GM12892 (cell line): ENCODE measurements around the gene UBA6.
"Not testable (repeated sequence)": the region's sequence is repeated elsewhere in the genome, so short reads cannot be mapped to it uniquely, and the experiment has no call there.

Experiments used
- POLR2A ChIP-seq: IDR thresholded peaks from 2 replicates; pipeline ENCODE4 v1.6.1; 2011; ENCODE audit warnings: low read depth, low read length, control low read depth
- POLR2AphosphoS5 ChIP-seq: IDR thresholded peaks from 2 replicates; pipeline ENCODE4 v1.6.1; 2011; ENCODE audit warnings: low read depth, low read length, control low read depth

DNA sequence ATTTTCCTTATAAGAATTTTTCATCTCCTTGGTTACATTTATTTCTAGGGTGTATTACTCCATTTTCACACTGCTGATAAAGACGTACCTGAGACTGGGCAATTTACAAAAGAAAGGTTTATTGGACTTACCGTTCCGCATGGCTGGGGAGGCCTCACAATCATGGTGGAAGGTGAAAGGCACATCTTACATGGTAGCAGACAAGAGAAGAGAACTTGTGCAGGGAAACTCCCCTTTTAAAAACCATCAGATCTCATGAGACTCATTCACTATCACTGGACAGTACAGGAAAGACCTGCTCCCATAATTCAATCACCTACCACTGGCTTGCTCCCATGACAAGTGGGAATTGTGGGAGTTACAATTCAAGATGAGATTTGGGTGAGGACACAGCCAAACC is 5.7 kb upstream of the UBA6 start:
- TF ChIP-seq POLR2A, POLR2AphosphoS5: not testable (repeated sequence)
